Right lobe of liver (tissue), 4 donors: ENCODE results near the gene OR52E8.

Experiments used
- CTCF ChIP-seq, 4 donors: fragments of 200-600 bp in 3 of 4; fragments of 450-650 bp in 1 of 4; IDR thresholded peaks; one replicate each; pipeline versions ENCODE4 v1.5.1 to v1.8.0; 2016 to 2022; ENCODE audit warnings: antibody characterized with exemption in 4 of 4, mild to moderate bottlenecking in 2 of 4
- POLR2A ChIP-seq: fragments of 450-650 bp; IDR thresholded peaks from one replicate; pipeline ENCODE4 v1.6.1; 2017; ENCODE audit warnings: antibody characterized with exemption, mild to moderate bottlenecking
- donor health status: DM: no; HTN: no; CAD: no.
- donor health status: DM: no; HTN: no; CAD: no.
- donor health status: DM: no; HTN: yes; CAD: no.

- TF ChIP-seq CTCF (IDR thresholded peaks at IDR 0.05) (peak; percentile 32 to 58 (median 50)), POLR2A (no peak)
Measured at GRCh38 chr11:5891216-5891800, 33.8 kb upstream of the OR52E8 start.
